ENCODE results near the gene FBXO15. TPM values are rescaled to one million over a fixed set of nuclear protein-coding genes. Genes with fewer than 3 reads are reported as not detected.

FBXO15 gene
- total RNA-seq, 1 experiment from 2014 or later, result 0.39 TPM

DNA sequence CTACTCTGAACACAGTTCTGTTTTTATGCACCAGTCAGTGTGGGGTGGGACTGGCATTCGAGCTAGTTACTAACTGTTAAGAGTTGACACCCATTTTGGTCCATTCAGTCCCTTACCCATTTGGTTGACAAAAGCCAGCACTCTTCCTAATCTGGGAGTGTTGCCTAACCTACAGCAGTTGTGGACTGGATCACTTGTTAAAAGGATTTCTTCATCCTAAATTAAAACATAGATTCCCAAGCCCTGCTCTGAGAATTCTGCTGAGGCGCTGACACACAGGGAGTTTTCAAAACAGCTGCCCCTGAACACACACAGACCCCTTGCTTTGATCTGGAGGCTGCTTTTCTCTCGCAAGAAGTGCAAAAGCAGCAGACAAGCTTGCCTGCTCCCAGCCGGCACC, 7.1 kb upstream of the FBXO15 start:
- Mint-ChIP-seq H3K36me3 (ENCODE audit: insufficient read depth in 1 of 3, low read depth in 3 of 3) (peaks cover 13 to 57% (median 46%) of the 10 kb centered on the region in 3 experiments; a peak in 6 of 7 replicates), H3K27ac (no peak overlapping the region), H3K27me3 (ENCODE audit: low read depth) (no peaks in the 10 kb centered on the region), H3K9me3 (no peaks in the 10 kb centered on the region), H3K4me3 (no peak overlapping the region), H3K4me1 (peaks cover 3 to 10% of the 10 kb centered on the region in 2 experiments)
- Histone ChIP-seq H2BK15ac (ENCODE audit: low read depth, low read length) (no peak overlapping the region), H3K27ac (ENCODE audit: insufficient read length, low read depth, low read length) (no peak overlapping the region), H3K79me1 (ENCODE audit: insufficient read depth, low read depth, low read length, poor library complexity, severe bottlenecking) (peaks cover 3% of the 10 kb centered on the region), H3K79me2 (ENCODE audit: insufficient read depth, low read length) (peaks cover 11% of the 10 kb centered on the region; the same call in 1 of the 2 replicates), H3K4me1 (ENCODE audit: insufficient read depth, low read length) (no peaks in the 10 kb centered on the region), H2AFZ (ENCODE audit: low read length) (no peak overlapping the region), H3K4ac (ENCODE audit: low read depth, low read length) (no peak overlapping the region), H3K4me2 (ENCODE audit: insufficient read depth, insufficient read length, low read length) (no peak overlapping the region), H3K9ac (ENCODE audit: extremely low read depth, insufficient read length, low read length) (no peak overlapping the region), H4K20me1 (ENCODE audit: control insufficient read depth, insufficient read depth, insufficient read length) (no peaks in the 10 kb centered on the region), H4K5ac (ENCODE audit: insufficient read length, low read depth, low read length) (no peak overlapping the region), H2AK5ac (ENCODE audit: insufficient read length, low read length) (no peak overlapping the region), H4K8ac (replicated peaks; ENCODE audit: insufficient read length, low read depth, low read length) (no peak overlapping the region), H3K27me3 (ENCODE audit: insufficient read depth, low read length) (no peaks in the 10 kb centered on the region), H3T11ph (ENCODE audit: low read length) (no peak overlapping the region), H3K9me3 (ENCODE audit: control insufficient read depth, low read depth, low read length) (no peaks in the 10 kb centered on the region), H3K23ac (ENCODE audit: insufficient read length, low read depth, low read length) (no peak overlapping the region), H2BK120ac (ENCODE audit: low read depth, low read length, poor library complexity, severe bottlenecking) (no peak overlapping the region), H3K56ac (ENCODE audit: insufficient read length, low read depth, low read length) (no peak overlapping the region), H2BK20ac (ENCODE audit: low read depth, low read length, poor library complexity, severe bottlenecking) (no peak overlapping the region), H3K23me2 (ENCODE audit: insufficient read length, low read depth, low read length, poor library complexity, severe bottlenecking) (no peaks in the 10 kb centered on the region), H3K14ac (ENCODE audit: insufficient read depth, low read length) (no peak overlapping the region), H3K18ac (ENCODE audit: insufficient read length, low read depth, low read length) (no peak overlapping the region), H2BK5ac (ENCODE audit: insufficient read length, low read length) (no peak overlapping the region), H2BK12ac (ENCODE audit: insufficient read length, low read depth, low read length) (no peak overlapping the region), H4K91ac (ENCODE audit: insufficient read length, low read depth, low read length) (no peak overlapping the region)
- DNase-seq, result no peak
- no CpG with 5 or more reads among the region's 4 CpGs for WGBS (ENCODE audit: extremely low coverage, insufficient read length, low lambda C conversion rate)
- TF ChIP-seq, protein P1, sequence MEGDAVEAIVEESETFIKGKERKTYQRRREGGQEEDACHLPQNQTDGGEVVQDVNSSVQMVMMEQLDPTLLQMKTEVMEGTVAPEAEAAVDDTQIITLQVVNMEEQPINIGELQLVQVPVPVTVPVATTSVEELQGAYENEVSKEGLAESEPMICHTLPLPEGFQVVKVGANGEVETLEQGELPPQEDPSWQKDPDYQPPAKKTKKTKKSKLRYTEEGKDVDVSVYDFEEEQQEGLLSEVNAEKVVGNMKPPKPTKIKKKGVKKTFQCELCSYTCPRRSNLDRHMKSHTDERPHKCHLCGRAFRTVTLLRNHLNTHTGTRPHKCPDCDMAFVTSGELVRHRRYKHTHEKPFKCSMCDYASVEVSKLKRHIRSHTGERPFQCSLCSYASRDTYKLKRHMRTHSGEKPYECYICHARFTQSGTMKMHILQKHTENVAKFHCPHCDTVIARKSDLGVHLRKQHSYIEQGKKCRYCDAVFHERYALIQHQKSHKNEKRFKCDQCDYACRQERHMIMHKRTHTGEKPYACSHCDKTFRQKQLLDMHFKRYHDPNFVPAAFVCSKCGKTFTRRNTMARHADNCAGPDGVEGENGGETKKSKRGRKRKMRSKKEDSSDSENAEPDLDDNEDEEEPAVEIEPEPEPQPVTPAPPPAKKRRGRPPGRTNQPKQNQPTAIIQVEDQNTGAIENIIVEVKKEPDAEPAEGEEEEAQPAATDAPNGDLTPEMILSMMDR (conservative IDR thresholded peaks at IDR 0.05), result no peak

Measured in H9 (cell line).